ENCODE results near the gene WWOX. TPM values are rescaled to one million over a fixed set of nuclear protein-coding genes. Genes with fewer than 3 reads are reported as not detected.

Gene WWOX
- polyA plus RNA-seq, 2 of the 4 experiments (the other 2 are of a cell fraction), result 16.0 to 17.2 TPM

DNA sequence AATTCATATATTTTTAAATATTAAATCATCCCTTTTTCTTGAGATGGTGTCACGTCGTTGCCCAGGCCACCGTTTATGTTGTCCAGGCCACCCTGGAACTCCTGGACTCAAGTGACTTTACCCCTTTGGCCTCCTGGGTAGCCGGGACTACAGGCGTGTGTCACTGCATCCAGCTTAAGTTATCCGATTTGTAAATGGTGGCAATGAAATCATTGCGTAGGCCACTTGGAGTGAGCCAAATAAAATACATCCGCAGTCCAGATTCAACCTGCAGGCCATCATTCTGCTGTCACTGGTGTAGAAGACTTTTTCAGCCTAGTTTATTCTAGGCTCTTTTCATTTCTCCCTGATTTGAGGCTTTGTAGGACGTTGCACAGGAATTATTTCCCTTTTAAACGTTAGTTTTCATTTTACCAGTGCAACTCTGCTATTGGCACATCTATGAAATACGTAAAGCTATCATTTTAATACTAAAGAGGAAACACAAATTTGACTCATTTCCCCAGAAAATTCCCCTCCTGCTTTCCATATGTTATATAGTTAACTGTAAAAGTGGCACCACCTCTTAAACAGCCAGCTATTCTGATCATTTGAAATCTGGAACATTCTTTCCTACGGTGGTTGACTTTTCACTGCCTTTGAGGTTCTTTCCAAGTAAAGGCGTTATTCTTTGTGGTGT lies 1051.3 kb downstream of the WWOX start (continued):
- no peak for TF ChIP-seq REST (IDR thresholded peaks at IDR 0.05)
- TF ChIP-seq POLR2A (IDR thresholded peaks at IDR 0.05; ENCODE audit: low read length), result no peak
- no peak for TF ChIP-seq KDM5A (IDR thresholded peaks at IDR 0.05)
- no peak for TF ChIP-seq CHD2 (IDR thresholded peaks at IDR 0.05; ENCODE audit: low read length, partially characterized antibody)
- TF ChIP-seq USF2 (IDR thresholded peaks at IDR 0.05), result no peak
- TF ChIP-seq TP53 (CRISPR knock-in tag; IDR thresholded peaks at IDR 0.05), result no peak
- no peak for TF ChIP-seq RFX5 (IDR thresholded peaks at IDR 0.05)
- no peak for TF ChIP-seq RCOR1 (IDR thresholded peaks at IDR 0.05; ENCODE audit: low read depth, low read length)

- H3K4me1 ChIP-seq, result no peaks in the 10 kb centered on the region
- ATAC-seq (no peak), FAIRE-seq (no peak), DNase-seq (ENCODE audit: low read depth in 1 of 2, low spot score in 1 of 2) (no peak)
- no peaks in the 10 kb centered on the region for H3K9me3 ChIP-seq
- H3K4me3 ChIP-seq, result no peak overlapping the region
- no peak overlapping the region for H3K27ac ChIP-seq
- H3K4me2 ChIP-seq, result no peak overlapping the region
- 50% methylated on average over 3 of the region's 3 CpGs for WGBS (ENCODE audit: missing lambda C conversion rate)
- ChIA-PET POLR2A (no interaction called here), CTCF (no interaction called here)
- TF ChIP-seq CBX2 (IDR thresholded peaks at IDR 0.05; ENCODE audit: borderline replicate concordance, low read depth) (no peak), ZFP36 (IDR thresholded peaks at IDR 0.05; ENCODE audit: borderline replicate concordance, partially characterized antibody) (no peak), HEYL (CRISPR knock-in tag; IDR thresholded peaks at IDR 0.05) (no peak), SREBF2 (IDR thresholded peaks at IDR 0.05) (no peak), CHD2 (IDR thresholded peaks at IDR 0.05; ENCODE audit: low read length, partially characterized antibody) (no peak), JUN (IDR thresholded peaks at IDR 0.05) (no peak), FOXS1 (CRISPR knock-in tag; IDR thresholded peaks at IDR 0.05) (no peak), MAFK (IDR thresholded peaks at IDR 0.05; ENCODE audit: partially characterized antibody) (no peak), RNF2 (IDR thresholded peaks at IDR 0.05; ENCODE audit: borderline replicate concordance, low read depth) (no peak), E2F6 (IDR thresholded peaks at IDR 0.05; ENCODE audit: borderline replicate concordance, low read depth) (no peak)
Measured at GRCh38 chr16:79154086-79154485, 1054.6 kb downstream of the WWOX start.

DNA sequence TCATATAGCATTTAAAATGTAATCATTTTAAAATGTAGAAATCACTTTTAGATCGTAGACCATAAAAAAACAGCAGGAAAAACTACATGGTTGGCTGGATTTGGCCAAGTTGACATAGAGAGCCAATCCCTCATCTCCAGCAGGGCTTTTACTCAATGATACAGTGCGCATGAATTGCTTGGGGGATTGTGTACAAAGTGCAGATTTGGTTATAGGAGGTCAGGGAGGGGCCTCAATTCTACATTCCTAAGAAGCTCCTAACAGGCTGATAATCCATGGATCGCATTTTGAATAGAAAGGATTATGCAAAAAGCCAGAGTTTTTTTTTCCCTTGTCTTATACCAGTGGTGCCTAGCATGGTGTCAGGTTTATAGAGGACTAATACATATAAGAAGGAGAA lies 1056.0 kb downstream of the WWOX start:
- H3K9me3 ChIP-seq, result no peaks in the 10 kb centered on the region
- ATAC-seq (no peak), FAIRE-seq (no peak), DNase-seq (ENCODE audit: low read depth in 1 of 2, low spot score in 1 of 2) (no peak)
- ChIA-PET POLR2A (no interaction called here), CTCF (no interaction called here)
- TF ChIP-seq HOXB13 (CRISPR knock-in tag; IDR thresholded peaks at IDR 0.05; ENCODE audit: low read depth) (no peak), HMGXB4 (CRISPR knock-in tag; IDR thresholded peaks at IDR 0.05; ENCODE audit: borderline replicate concordance) (no peak), E2F6 (IDR thresholded peaks at IDR 0.05; ENCODE audit: borderline replicate concordance, low read depth) (no peak), EHMT2 (IDR thresholded peaks at IDR 0.05; ENCODE audit: low read depth) (no peak), HEYL (CRISPR knock-in tag; IDR thresholded peaks at IDR 0.05) (no peak), ZNF302 (CRISPR knock-in tag; IDR thresholded peaks at IDR 0.05) (no peak)
- 51% methylated on average over 3 of the region's 3 CpGs for WGBS (ENCODE audit: missing lambda C conversion rate)
- no peaks in the 10 kb centered on the region for H3K4me1 ChIP-seq
- no peak overlapping the region for H3K4me3 ChIP-seq
- H3K4me2 ChIP-seq, result no peak overlapping the region
- no peak overlapping the region for H3K27ac ChIP-seq
